ENCODE data around the gene RPTOR.

Gene RPTOR

DNA sequence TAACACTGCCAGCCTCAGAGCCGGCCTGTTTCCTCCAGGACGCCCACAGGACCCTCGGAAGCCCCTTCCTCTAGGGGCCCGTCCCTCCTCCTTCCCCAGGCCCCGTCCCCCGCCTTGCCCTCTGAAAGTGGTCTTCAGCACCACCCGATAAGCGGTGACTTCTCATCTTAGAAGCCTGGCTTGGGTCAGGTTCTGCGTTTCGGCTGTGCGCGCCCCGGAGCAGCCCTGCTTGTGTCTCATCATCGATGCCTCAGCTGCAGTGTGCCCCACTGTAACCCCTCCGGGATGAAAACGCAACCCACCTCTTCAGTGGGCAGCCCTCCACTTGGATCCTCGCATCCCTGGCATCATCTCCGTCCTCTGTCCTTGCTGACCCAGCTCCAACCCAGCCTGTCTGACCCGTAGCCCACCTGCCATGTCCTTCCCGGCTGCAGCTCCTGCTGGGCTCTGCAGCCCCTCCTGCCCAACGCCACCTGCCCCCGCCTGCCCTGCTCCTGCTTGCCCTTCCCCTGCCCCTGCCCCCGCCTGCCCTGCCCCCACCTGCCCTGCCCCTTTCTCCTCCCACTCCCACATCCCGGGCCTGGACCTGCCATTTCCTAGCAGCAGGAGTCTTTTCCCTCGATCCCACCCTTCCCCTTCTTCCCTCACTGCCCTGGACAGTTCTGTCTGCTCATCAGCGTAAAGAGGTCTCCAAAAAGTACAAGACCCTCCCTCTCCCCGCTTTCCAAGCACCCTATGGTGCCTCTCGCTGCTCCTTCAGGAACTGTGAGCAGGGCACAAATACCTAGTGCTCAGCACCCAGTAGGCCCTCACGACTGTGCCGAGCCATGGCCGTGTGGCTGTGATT is 334.5 kb downstream of the RPTOR start:
- H3K4me3 ChIP-seq (ENCODE audit: low read depth, low read length), result no peak overlapping the region
- TF ChIP-seq, protein P1, sequence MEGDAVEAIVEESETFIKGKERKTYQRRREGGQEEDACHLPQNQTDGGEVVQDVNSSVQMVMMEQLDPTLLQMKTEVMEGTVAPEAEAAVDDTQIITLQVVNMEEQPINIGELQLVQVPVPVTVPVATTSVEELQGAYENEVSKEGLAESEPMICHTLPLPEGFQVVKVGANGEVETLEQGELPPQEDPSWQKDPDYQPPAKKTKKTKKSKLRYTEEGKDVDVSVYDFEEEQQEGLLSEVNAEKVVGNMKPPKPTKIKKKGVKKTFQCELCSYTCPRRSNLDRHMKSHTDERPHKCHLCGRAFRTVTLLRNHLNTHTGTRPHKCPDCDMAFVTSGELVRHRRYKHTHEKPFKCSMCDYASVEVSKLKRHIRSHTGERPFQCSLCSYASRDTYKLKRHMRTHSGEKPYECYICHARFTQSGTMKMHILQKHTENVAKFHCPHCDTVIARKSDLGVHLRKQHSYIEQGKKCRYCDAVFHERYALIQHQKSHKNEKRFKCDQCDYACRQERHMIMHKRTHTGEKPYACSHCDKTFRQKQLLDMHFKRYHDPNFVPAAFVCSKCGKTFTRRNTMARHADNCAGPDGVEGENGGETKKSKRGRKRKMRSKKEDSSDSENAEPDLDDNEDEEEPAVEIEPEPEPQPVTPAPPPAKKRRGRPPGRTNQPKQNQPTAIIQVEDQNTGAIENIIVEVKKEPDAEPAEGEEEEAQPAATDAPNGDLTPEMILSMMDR (IDR thresholded peaks at IDR 0.05; ENCODE audit: low read depth, low read length), result no peak

DNA sequence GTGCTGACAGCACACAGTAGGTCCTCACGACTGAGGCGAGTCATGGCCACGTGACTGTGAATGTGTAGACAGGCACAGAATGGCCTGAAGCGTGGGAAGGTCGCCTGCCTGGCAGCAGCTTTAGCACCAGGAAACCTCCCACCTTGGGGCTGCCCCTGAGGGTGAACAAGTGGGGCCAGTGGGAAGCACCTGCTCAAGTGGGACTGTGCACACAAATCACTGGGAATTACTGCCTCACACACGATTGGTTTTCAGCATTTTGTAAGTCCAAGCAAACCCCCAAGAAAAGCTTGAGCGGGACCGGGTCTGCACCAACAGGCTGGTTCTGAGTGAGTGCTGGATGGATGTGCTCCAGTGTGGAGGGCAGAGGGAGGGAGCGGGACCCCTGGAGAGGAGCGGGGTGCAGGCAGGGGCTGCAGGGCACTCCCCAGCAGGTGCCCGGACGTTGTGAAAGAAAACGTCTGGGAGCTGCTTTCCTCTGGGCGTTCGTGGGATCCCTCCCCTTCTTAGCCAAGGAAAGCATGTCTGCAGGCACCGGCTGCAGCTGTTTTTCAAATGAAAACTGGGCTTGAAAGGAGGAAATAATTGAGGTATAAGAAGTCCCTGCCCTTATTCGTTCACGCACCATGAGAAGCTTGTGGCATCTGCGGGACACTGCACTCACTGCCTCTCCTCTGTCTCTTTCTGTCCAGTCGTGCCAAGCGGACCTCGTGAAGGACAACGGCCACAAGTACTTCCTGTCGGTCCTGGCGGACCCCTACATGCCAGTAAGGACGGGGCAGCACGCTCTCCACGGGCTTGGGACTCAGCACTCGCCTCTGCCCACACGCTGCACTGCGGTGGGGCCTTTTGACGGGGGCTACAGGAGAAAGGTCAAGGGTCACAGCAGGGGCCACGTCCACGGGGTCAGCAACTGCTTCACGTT is 335.3 kb downstream of the RPTOR start:
- H3K4me3 ChIP-seq (ENCODE audit: low read depth, low read length), result no peak overlapping the region
- TF ChIP-seq, protein P1 (IDR thresholded peaks at IDR 0.05; ENCODE audit: low read depth, low read length), result no peak

DNA sequence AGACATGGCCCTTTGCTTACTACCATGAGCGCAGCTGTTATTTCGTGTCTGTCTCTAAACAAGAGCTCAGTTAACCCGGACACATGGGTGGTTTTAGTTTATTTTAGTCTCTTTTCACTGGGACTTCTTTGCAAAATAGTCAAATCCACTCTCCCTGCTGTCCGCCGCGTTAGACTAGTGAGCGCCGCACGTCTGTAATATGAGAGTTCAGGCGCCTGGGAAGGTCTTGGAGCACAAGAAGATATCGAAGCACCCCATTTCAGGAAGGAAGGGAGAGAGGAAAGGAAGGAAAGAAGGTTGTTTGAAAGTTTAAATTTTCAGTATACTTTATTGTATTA is 336.0 kb downstream of the RPTOR start:
- no peak overlapping the region for H3K4me3 ChIP-seq (ENCODE audit: low read depth, low read length)
- TF ChIP-seq, protein P1 (IDR thresholded peaks at IDR 0.05; ENCODE audit: low read depth, low read length), result no peak

DNA sequence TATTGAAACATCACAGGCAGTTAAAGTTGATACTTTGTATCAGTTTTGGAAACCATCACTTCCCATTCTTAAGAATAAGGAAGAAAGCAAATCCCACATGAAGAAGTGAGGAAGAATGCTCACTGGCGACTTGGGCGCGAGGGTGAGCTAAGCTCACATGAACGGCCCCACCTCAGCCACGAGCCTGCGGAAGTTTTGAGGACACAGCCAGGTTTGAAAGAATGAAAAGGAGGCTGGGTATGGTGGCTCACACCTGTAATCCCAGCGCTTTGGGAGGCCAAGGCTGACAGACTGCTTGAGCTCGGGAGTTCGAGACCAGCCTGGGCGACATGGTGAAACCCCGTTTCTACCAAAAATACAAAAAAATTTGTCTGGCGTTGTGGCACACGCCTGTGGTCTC is 336.7 kb downstream of the RPTOR start:
- no peak overlapping the region for H3K4me3 ChIP-seq (ENCODE audit: low read depth, low read length)
- TF ChIP-seq, protein P1 (IDR thresholded peaks at IDR 0.05; ENCODE audit: low read depth, low read length), result no peak

DNA sequence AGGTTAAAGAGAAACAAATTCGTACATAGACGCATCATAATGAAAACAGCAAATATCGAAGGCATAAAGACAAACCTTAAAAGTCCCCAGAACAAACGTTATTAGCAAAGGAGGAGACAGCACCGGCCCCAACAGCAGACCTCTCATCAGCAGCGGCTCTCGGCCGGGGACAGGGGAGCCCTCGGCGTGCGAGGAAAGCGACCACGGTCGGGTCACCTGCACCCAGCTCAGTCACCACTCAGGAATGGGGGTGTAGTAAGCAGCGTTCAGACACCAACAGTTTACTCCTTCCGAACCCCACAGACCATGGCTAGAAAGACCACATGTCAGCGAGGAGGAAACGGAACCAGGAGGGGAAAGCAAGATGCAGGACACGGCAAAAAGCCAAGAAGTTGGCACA is 337.7 kb downstream of the RPTOR start:
- no peak overlapping the region for H3K4me3 ChIP-seq (ENCODE audit: low read depth, low read length)
- TF ChIP-seq, protein P1 (IDR thresholded peaks at IDR 0.05; ENCODE audit: low read depth, low read length), result no peak

DNA sequence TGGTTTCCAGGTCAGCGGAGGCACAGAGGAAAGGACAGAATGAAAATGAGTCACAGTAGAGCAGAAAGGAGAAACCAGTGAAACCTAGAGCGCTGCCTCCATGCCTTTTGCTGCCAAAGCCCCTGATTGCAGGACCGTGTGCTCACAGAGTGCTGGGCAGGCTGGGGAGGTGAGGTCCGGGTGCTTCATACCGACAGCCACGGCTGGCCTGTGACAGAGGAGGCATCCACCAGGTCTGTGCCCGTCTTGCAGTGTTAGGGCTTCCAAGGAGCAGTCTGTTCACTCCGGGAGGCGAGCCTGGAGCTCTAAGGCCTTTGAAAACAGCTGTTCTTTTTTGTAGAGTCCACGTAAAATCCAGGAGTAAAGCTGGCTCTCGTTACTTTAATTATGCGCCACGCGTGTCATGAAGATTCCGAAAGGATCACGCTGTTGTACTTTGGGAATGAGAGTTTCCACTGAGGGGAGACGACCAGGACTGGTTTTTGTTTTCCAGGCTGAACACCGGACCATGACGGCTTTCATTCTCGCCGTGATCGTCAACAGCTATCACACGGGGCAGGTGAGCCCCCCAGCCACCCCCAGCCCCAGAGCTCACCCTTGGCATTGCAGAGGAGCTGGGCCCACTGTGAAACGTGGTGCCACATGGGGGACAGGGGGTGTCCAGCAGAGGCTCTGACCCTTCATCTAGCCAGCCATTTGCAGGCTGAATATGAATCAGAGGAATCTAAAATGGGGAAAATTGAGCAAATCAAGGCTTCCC is 338.5 kb downstream of the RPTOR start:
- TF ChIP-seq, protein P1 (IDR thresholded peaks at IDR 0.05; ENCODE audit: low read depth, low read length), result no peak
- no peak overlapping the region for H3K4me3 ChIP-seq (ENCODE audit: low read depth, low read length)
